Measurements from ENCODE around the gene EVL.

GRCh38 chr14:100158566-100159093 is 93.4 kb downstream of the EVL start:
- TF ChIP-seq CTCF (conservative IDR thresholded peaks at IDR 0.05): no peak
- TF ChIP-seq ZFX (IDR thresholded peaks at IDR 0.05): no peak

Data from C4-2B (cell line).